Osteocyte (in vitro differentiated cells): ENCODE measurements around the gene ZFYVE28. TPM values are rescaled to one million over a fixed set of nuclear protein-coding genes. Genes with fewer than 3 reads are reported as not detected.
A peak's percentile ranks its signal among the peaks of the same experiment; 100 is the strongest.

ENCODE experiments used
- DNase-seq: peaks from one replicate; pipeline ENCODE4 v3.0.0; 2021; ENCODE audit warnings: mixed read lengths; ENCODE audit not compliant: unreplicated experiment; ENCODE audit errors: extremely low spot score
- H3K27ac Mint-ChIP-seq: one replicate; pipeline ENCODE4 v1.8.0; 2021; ENCODE audit warnings: mild to moderate bottlenecking, mixed read lengths; ENCODE audit not compliant: unreplicated experiment
- H3K27me3 Mint-ChIP-seq: one replicate; pipeline ENCODE4 v1.8.0; 2021; ENCODE audit warnings: mixed read lengths; ENCODE audit not compliant: unreplicated experiment
- H3K36me3 Mint-ChIP-seq: one replicate; pipeline ENCODE4 v1.8.0; 2021; ENCODE audit warnings: mixed read lengths; ENCODE audit not compliant: unreplicated experiment
- H3K4me1 Mint-ChIP-seq: one replicate; pipeline ENCODE4 v1.8.0; 2021; ENCODE audit warnings: mixed read lengths; ENCODE audit not compliant: unreplicated experiment
- H3K4me3 Mint-ChIP-seq: one replicate; pipeline ENCODE4 v1.8.0; 2021; ENCODE audit warnings: mild to moderate bottlenecking, moderate library complexity, mixed read lengths; ENCODE audit not compliant: unreplicated experiment
- H3K9me3 Mint-ChIP-seq: one replicate; pipeline ENCODE4 v1.8.0; 2021; ENCODE audit warnings: mixed read lengths; ENCODE audit not compliant: unreplicated experiment
- CTCF ChIP-seq: fragments of 200-600 bp; sonication (generic); IDR thresholded peaks from 2 replicates; pipeline ENCODE4 v1.5.0; 2021; ENCODE audit warnings: antibody characterized with exemption, mild to moderate bottlenecking, moderate library complexity
- total RNA-seq: library from RNA; stranded (reverse); gene quantifications from 2 replicates; pipeline ENCODE4 v1.2.1, GENCODE V29; 2021

ZFYVE28 gene
- total RNA-seq, 1 donor from 2014 or later = 3.4 TPM

- no peak for TF ChIP-seq CTCF
- Mint-ChIP-seq H3K9me3 (no peaks in the 10 kb centered on the region), H3K27me3 (no peaks in the 10 kb centered on the region), H3K36me3 (peaks cover 7% of the 10 kb centered on the region), H3K27ac (no peak overlapping the region), H3K4me3 (no peak overlapping the region), H3K4me1 (peaks cover 24% of the 10 kb centered on the region)
- peak; percentile 80 for DNase-seq
Measured at GRCh38 chr4:2246384-2247127, 171.9 kb downstream of the ZFYVE28 start.

- Mint-ChIP-seq H3K4me3 (no peak overlapping the region), H3K27ac (peak overlapping the region; percentile 59), H3K4me1 (peaks cover 27% of the 10 kb centered on the region), H3K36me3 (peaks cover 7% of the 10 kb centered on the region), H3K27me3 (no peaks in the 10 kb centered on the region), H3K9me3 (no peaks in the 10 kb centered on the region)
- no peak for DNase-seq
- no peak for TF ChIP-seq CTCF
Measured at GRCh38 chr4:2245787-2246275, 172.6 kb downstream of the ZFYVE28 start.

GRCh38 chr4:2245057-2245786 is 173.2 kb downstream of the ZFYVE28 start:
- no peak for DNase-seq
- TF ChIP-seq CTCF = no peak
- Mint-ChIP-seq H3K27ac (peak overlapping the region; percentile 59), H3K9me3 (no peaks in the 10 kb centered on the region), H3K4me1 (peaks cover 33% of the 10 kb centered on the region), H3K4me3 (no peak overlapping the region), H3K36me3 (peaks cover 7% of the 10 kb centered on the region), H3K27me3 (no peaks in the 10 kb centered on the region)

- H3K4me1 Mint-ChIP-seq = peaks cover 45% of the 10 kb centered on the region
- no peaks in the 10 kb centered on the region for H3K9me3 Mint-ChIP-seq
- H3K27me3 Mint-ChIP-seq = no peaks in the 10 kb centered on the region
- H3K4me3 Mint-ChIP-seq = peak overlapping the region; percentile 39
- DNase-seq = no peak
- peak overlapping the region; percentile 45 for H3K27ac Mint-ChIP-seq
- peak; percentile 43 for TF ChIP-seq CTCF
- H3K36me3 Mint-ChIP-seq = peaks cover 4% of the 10 kb centered on the region
Measured at GRCh38 chr4:2243681-2244380, 174.6 kb downstream of the ZFYVE28 start.
